NCI-H146 (cell line): ENCODE results near the gene RNF181.
"Not testable (repeated sequence)": the region's sequence is repeated elsewhere in the genome, so short reads cannot be mapped to it uniquely, and the experiment has no call there.

Experiments used
- DNase-seq: peaks from one replicate; lab custom pipeline; 2025; lab: John Stamatoyannopoulos, UW

The RNF181 gene

DNA sequence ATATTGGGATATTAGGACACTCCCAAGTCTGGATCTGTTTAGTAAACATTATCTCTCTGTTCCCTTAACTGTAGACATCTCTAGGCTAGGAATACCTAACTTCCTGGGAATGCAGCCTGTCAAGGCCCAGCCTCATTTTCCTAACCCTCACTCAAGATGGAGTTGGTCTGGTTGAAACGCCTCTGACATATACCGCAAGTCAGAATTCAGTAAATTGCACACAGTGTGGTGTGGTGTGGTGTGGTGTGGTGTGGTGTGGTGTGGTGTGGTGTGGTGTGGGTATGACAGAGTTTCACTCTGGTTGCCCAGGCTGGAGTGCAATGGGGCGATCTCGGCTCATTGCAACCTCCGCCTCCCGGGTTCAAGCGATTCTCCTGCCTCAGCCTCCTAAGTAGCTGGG, 19.2 kb downstream of the RNF181 start:
- DNase-seq, result not testable (repeated sequence)

DNA sequence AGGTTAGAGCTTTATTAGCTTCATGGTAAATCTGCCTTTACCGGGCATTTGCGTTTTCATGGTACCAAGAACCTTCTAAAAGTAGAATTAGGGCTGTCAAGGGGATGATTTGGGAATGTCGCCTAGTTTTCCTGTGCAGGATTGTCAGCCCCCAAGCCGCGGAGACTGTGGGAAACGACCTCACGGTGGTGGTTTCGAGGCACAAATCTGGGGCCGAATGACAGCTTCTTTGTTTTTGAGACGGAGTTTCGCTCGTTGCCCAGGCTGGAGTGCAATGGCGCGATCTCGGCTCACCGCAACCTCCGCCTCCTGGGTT, 19.8 kb downstream of the RNF181 start:
- DNase-seq, result no peak

DNA sequence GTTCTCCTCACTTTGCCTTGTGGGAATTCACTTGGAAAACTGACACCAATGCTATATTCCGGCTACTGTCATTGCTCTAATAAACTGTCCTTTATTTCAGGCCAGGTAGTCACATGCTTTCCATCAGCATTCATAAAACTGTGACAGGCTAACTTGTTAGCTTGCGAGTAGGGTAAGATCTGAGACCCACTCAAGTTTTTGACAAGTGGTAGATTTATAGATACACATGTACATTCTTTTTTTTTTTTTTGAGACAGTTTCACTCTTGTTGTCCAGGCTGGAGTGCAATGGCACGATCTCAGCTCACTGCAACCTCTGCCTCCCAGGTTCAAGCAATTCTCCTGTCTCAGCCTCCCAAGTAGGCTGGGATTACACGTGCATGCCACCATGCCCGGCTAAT, 22.2 kb downstream of the RNF181 start:
- not testable (repeated sequence) for DNase-seq

- DNase-seq, result no peak
Observed at GRCh38 chr2:85619617-85620016, 24.1 kb downstream of the RNF181 start.

GRCh38 chr2:85621338-85621737, 25.8 kb downstream of the RNF181 start:
- no peak for DNase-seq

DNA sequence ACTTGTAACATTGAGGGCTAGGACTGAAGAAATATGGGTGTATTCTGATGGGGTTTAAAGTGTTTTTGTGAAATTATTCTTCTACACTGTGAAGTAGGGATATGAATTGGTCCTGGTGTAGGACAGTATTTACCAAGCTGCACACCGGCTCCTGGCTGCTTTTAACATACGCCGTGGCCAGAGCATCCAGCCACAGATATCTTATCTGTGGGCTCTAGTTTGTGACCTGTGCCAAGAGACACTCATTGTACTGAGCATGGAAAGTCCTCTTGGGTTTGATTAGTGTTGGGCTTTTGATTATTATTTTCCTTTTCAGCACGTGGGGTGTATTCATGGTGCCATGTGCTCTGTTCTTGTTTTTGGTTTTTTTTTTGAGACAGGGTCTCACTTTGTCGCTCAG, 28.4 kb downstream of the RNF181 start:
- DNase-seq, result no peak

- DNase-seq, result no peak
Observed at GRCh38 chr2:85628658-85629057, 33.1 kb downstream of the RNF181 start.

GRCh38 chr2:85631316-85631715, 35.8 kb downstream of the RNF181 start:
- no peak for DNase-seq

- no peak for DNase-seq
Observed at GRCh38 chr2:85635011-85635410, 39.5 kb downstream of the RNF181 start.

DNA sequence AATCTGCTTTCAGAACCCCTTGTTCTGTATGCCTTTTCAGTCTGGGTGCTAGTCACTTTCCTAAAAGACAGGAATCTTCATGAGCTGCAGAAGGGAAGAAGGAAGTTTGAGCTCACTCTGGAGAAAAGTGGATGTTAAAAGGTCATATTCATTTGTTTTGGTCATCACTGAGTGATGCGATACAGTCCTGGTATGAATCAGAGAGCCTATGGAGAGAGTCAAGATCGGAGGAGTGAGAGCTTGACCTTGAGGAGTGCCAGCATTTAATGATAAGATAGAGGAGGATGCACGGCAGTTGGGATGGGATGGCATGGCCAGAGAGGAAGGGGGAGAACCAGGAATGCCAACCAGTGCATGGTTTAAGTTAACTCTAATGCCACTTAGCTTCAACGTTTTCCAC, 40.1 kb downstream of the RNF181 start:
- no peak for DNase-seq

- no peak for DNase-seq
Observed at GRCh38 chr2:85642725-85643124, 47.2 kb downstream of the RNF181 start.

GRCh38 chr2:85644909-85645308, 49.4 kb downstream of the RNF181 start:
- DNase-seq, result no peak

DNA sequence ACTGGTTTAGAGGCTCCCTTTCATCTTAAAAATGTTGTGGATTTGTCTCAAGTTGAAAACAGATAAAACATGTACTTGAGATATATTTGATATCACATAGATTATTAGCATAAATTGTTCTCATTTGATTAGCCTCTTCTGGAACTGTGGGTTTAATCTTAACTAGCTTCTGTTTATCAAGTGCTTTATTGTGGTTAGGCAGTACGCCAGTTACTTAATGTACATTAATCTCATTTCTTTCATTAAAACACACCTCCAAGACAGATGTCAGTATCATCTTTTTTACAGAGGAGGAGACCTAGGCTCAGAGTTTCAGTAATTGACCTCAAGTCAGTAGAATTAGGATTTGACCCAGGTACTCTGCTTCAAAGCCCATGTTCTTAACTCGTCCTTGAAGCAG, 50.6 kb downstream of the RNF181 start:
- no peak for DNase-seq
